Natural killer cell (primary cell): ENCODE data around the gene SLC1A2. TPM values are rescaled to one million over a fixed set of nuclear protein-coding genes. Genes with fewer than 3 reads are reported as not detected.

Source experiments
- ATAC-seq, 3 donors: fragments of 150-1000 bp in 2 of 3; fragments of 200-7000 bp in 1 of 3; cut with Tn5 transposase; 1 replicate in 1 of 3; 2 replicates in 2 of 3; pipeline ENCODE4 v1.10.0; 2021; ENCODE audit warnings: mild to moderate bottlenecking in 2 of 3, moderate library complexity in 2 of 3
- DNase-seq, 2 donors: peaks; one replicate each; pipeline versions ENCODE4 v3.0.0 to v3.0.0-alpha.2; 2013 to 2021; ENCODE audit warnings: mixed read lengths in 1 of 2
- H3K27ac ChIP-seq: one replicate; pipeline ENCODE4 v1.5.1; 2013; ENCODE audit warnings: mild to moderate bottlenecking, low read length
- H3K27me3 ChIP-seq: one replicate; pipeline ENCODE4 v1.6.1; 2013; ENCODE audit warnings: low read length; ENCODE audit not compliant: control insufficient read depth, insufficient read depth
- H3K36me3 ChIP-seq: one replicate; pipeline ENCODE4 v1.6.1; 2013; ENCODE audit warnings: low read length; ENCODE audit not compliant: control insufficient read depth, insufficient read depth
- H3K4me1 ChIP-seq: one replicate; pipeline ENCODE4 v1.6.1; 2013; ENCODE audit warnings: low read length; ENCODE audit not compliant: control insufficient read depth, insufficient read depth
- H3K4me3 ChIP-seq: one replicate; pipeline ENCODE4 v1.5.1; 2013; ENCODE audit warnings: low read length
- H3K9me3 ChIP-seq: one replicate; pipeline ENCODE4 v1.6.1; 2013; ENCODE audit warnings: low read length; ENCODE audit not compliant: control insufficient read depth, insufficient read depth
- H3K27ac Mint-ChIP-seq, 2 donors: one replicate each; pipeline ENCODE4 v1.8.0; 2022; ENCODE audit warnings: mild to moderate bottlenecking in 2 of 2, mixed read lengths in 2 of 2, moderate library complexity in 1 of 2
- H3K27me3 Mint-ChIP-seq, 2 donors: one replicate each; pipeline ENCODE4 v1.8.0; 2022; ENCODE audit warnings: low read depth in 2 of 2, mixed read lengths in 2 of 2
- H3K36me3 Mint-ChIP-seq: one replicate; pipeline ENCODE4 v1.8.0; 2022; ENCODE audit warnings: mixed read lengths
- H3K4me1 Mint-ChIP-seq, 2 donors: one replicate each; pipeline ENCODE4 v1.8.0; 2022; ENCODE audit warnings: mixed read lengths in 2 of 2
- H3K4me3 Mint-ChIP-seq: one replicate; pipeline ENCODE4 v1.8.0; 2022; ENCODE audit warnings: mild to moderate bottlenecking, moderate library complexity, mixed read lengths
- H3K9me3 Mint-ChIP-seq, 2 donors: one replicate each; pipeline ENCODE4 v1.8.0; 2022; ENCODE audit warnings: mixed read lengths in 2 of 2
- CTCF ChIP-seq: fragments of 200-600 bp; IDR thresholded peaks from one replicate; pipeline ENCODE4 v1.8.0; 2022; ENCODE audit warnings: antibody characterized with exemption
- WGBS: methylation state at CpG from one replicate; pipeline ENCODE4 v1.1.7; 2013; ENCODE audit warnings: missing lambda C conversion rate; ENCODE audit not compliant: insufficient coverage; 5-methylcytosine and 5-hydroxymethylcytosine counted together
- intact Hi-C: fragments of 100-400 bp; cut with micrococcal nuclease; formaldehyde crosslinking; loops from one replicate; pipeline ENCODE4 v1.14.2; 2022
- total RNA-seq, 4 donors: library from RNA; stranded (reverse); fragments of 120-200 nt in 1 of 4; gene quantifications; one replicate each; pipeline versions ENCODE4 v1.2.3 to v1.2.4, GENCODE V29; 2013 to 2022

SLC1A2 gene
- total RNA-seq, 3 donors from 2014 or later (not counting 1 experiment from before 2014, with no cell fraction given) = 0.02 TPM; not detected in 2

GRCh38 chr11:35287344-35287890 is 131.9 kb downstream of the SLC1A2 start:
- Mint-ChIP-seq H3K4me3 (no peak overlapping the region), H3K27ac (no peak overlapping the region), H3K36me3 (no peaks in the 10 kb centered on the region), H3K9me3 (peaks cover 0 to 3% of the 10 kb centered on the region in 2 donors), H3K4me1 (peaks cover 6% of the 10 kb centered on the region in 2 donors), H3K27me3 (peaks cover 3 to 4% of the 10 kb centered on the region in 2 donors)
- H3K36me3 ChIP-seq = no peaks in the 10 kb centered on the region
- no peak for DNase-seq
- intact Hi-C loops = no loop called here
- 91% methylated on average over 5 of the region's 5 CpGs for WGBS
- ATAC-seq = no peak
- H3K27me3 ChIP-seq = no peaks in the 10 kb centered on the region
- TF ChIP-seq CTCF = no peak
- H3K4me1 ChIP-seq = peaks cover 5% of the 10 kb centered on the region
- no peak overlapping the region for H3K4me3 ChIP-seq
- no peak overlapping the region for H3K27ac ChIP-seq
- H3K9me3 ChIP-seq = no peaks in the 10 kb centered on the region

DNA sequence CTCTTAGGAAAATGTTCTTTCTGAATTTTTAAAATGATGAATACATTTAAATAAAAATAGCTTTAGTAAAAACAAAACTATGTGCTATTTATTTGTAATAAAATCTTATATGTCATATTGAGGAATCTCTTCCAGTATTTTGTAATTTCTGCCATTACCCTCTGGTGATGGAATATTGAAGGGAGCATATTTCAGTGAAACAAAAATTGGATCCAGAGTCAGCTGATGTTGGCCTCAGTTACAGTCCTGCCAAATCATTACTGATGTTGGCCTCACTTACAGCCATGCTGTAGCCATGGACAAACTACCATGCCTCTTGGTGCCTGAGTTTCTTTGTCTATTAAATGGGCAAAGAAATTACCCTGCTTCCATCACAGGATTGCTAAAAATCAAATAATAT is 133.2 kb downstream of the SLC1A2 start:
- no peak for ATAC-seq

DNA sequence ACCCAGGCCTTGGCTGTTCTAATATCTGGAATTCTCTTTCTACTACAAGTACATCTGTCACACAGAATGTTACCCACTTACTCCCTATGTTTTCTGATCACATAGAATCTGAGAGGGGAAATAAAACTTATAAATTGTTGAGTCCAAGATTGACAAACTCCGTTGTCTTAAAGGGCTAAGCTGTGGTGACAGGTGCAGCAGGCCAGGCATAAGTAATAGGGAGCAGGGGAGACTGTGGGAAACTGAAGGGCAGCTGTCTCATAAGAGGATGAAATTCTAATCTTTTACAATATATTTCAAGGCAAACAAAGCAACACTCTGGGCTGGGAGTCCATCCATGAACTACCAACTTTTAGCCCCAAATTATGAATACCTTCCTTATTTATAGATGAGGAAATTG is 133.9 kb downstream of the SLC1A2 start:
- Mint-ChIP-seq H3K4me3 (no peak overlapping the region), H3K4me1 (peaks cover 6% of the 10 kb centered on the region in 2 donors), H3K9me3 (peaks cover 0 to 3% of the 10 kb centered on the region in 2 donors), H3K27me3 (peaks cover 0 to 4% of the 10 kb centered on the region in 2 donors), H3K36me3 (no peaks in the 10 kb centered on the region), H3K27ac (no peak overlapping the region)
- Histone ChIP-seq H3K36me3 (no peaks in the 10 kb centered on the region), H3K27me3 (no peaks in the 10 kb centered on the region), H3K27ac (no peak overlapping the region), H3K9me3 (no peaks in the 10 kb centered on the region), H3K4me1 (peaks cover 8% of the 10 kb centered on the region), H3K4me3 (no peak overlapping the region)
- 100% methylated on average over 1 of the region's 1 CpG for WGBS
- no peak for TF ChIP-seq CTCF
- no peak for DNase-seq
- intact Hi-C loops = no loop called here
- ATAC-seq = no peak

More for the DNA sequence above, 133.2 kb downstream of the SLC1A2 start:
- peaks cover 0 to 3% of the 10 kb centered on the region in 2 donors for H3K9me3 Mint-ChIP-seq
- no peaks in the 10 kb centered on the region for H3K9me3 ChIP-seq
- H3K27ac Mint-ChIP-seq = no peak overlapping the region
- no peak overlapping the region for H3K27ac ChIP-seq
- TF ChIP-seq CTCF = no peak
- no peaks in the 10 kb centered on the region for H3K36me3 ChIP-seq
- H3K4me3 Mint-ChIP-seq = no peak overlapping the region
- intact Hi-C loops = no loop called here
- no peak for DNase-seq
- H3K4me1 ChIP-seq = peaks cover 8% of the 10 kb centered on the region
- no peaks in the 10 kb centered on the region for H3K27me3 ChIP-seq
- H3K4me1 Mint-ChIP-seq = peaks cover 6% of the 10 kb centered on the region in 2 donors
- H3K36me3 Mint-ChIP-seq = no peaks in the 10 kb centered on the region
- no peak overlapping the region for H3K4me3 ChIP-seq
- peaks cover 0 to 4% of the 10 kb centered on the region in 2 donors for H3K27me3 Mint-ChIP-seq
